H54 (cell line): ENCODE measurements around the gene TMEM272.
"Not testable (repeated sequence)": the region's sequence is repeated elsewhere in the genome, so short reads cannot be mapped to it uniquely, and the experiment has no call there.

Source experiments
- DNase-seq: peaks from one replicate; pipeline ENCODE4 v3.0.0; 2011; ENCODE audit warnings: low spot score, mixed read lengths; ENCODE audit not compliant: insufficient read length
- FAIRE-seq: peaks from 3 replicates; lab custom pipeline; 2011; peaks lifted over from hg19 to GRCh38; lab: Jason Lieb, UNC
- POLR2A ChIP-seq: IDR thresholded peaks from 2 replicates; pipeline ENCODE4 v1.6.1; 2011; ENCODE audit warnings: low read depth, mild to moderate bottlenecking, low read length

The TMEM272 gene

GRCh38 chr13:51825681-51826254, 19.2 kb downstream of the TMEM272 start:
- no peak for DNase-seq
- FAIRE-seq: no peak
- TF ChIP-seq POLR2A: no peak

- no peak for DNase-seq
- FAIRE-seq: no peak
- TF ChIP-seq POLR2A: no peak
Measured at GRCh38 chr13:51825165-51825592, 19.8 kb downstream of the TMEM272 start.

GRCh38 chr13:51824712-51825111, 20.3 kb downstream of the TMEM272 start:
- not testable (repeated sequence) for DNase-seq, FAIRE-seq

DNA sequence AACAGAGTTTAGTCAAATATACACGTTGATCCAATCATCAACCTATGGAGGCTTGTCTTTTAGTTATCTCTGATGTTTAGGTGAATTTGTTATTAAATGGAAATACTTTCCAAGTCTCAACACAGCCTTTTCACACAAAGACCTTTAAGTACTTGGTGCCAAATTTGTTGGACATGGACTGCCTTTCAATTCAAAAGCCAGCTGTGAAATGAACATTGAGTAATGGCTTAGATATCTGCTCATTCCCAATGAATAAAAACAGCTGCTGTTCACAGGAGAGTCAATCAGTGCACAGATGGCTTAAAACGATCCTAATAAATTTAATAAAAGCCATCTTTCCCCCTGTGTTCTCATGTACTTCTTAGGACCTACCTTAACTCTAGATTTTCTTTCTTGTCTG, 21.1 kb downstream of the TMEM272 start:
- DNase-seq: no peak
- no peak for TF ChIP-seq POLR2A
- FAIRE-seq: no peak

GRCh38 chr13:51823359-51823758, 21.6 kb downstream of the TMEM272 start:
- DNase-seq (no peak), FAIRE-seq (no peak)
- TF ChIP-seq POLR2A: no peak

DNA sequence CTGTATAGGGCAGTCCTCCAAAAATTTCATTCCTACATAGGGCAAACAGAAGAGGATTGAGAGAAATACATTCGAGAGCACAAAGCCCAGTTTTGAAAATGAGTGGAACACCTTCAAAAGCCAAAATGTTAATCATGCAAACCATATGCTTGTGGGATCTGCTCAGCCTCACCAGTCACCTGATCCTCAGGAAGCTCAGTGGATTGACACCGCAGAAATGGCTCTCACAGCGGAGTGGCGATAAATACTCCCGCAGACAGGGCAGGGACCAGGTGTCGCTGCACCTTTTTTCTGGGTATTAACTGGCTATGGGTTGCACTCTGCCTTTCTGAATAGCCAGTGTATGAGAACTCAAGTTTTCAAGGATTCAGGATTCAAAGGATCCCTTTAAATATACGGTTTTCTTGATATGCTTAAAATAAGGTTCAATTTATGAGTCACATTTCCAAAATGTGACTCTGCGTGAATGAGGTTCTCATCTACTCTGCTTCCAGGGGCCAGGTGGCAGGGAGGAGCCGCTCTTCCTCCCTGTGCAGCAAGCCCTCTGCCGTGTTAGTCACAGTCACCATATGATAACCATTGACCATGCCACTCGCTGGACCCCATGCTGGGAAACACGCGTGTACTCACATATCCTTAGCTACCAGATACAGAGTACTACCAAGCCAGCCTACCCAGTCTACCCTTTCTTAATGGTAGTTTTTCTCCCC, 22.7 kb downstream of the TMEM272 start:
- TF ChIP-seq POLR2A: no peak
- DNase-seq: no peak
- FAIRE-seq: no peak

- DNase-seq: no peak
- no peak for TF ChIP-seq POLR2A
- no peak for FAIRE-seq
Measured at GRCh38 chr13:51821606-51822005, 23.4 kb downstream of the TMEM272 start.

DNA sequence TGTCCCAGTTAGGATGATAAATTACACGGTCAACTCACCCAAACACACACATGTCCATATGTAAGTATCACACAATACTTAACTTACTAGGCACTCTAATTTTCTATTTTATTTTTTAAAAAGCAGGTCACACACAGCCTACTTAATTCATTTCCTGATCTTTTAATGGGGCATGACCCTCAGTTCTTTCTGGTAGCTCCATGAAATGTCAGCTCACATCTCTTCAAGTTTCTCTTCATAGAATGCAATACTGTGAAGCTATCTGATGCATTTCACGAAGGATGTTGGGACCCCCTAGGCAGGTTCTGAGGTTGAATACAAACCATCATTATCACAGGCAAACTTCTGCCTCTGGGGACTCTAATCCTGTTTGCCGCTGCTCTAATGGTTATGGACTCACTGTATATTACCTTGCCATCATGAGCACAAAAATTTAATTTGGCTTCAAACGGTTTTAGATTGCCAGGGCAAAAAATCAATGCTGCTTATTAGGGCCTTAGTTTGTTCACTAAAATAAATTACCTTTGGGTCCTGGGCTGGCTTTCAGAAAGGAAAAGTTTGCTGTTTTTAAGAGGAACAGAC, 24.9 kb downstream of the TMEM272 start:
- no peak for TF ChIP-seq POLR2A
- DNase-seq (no peak), FAIRE-seq (no peak)

GRCh38 chr13:51819544-51819943, 25.4 kb downstream of the TMEM272 start:
- FAIRE-seq (no peak), DNase-seq (no peak)
- TF ChIP-seq POLR2A: no peak

DNA sequence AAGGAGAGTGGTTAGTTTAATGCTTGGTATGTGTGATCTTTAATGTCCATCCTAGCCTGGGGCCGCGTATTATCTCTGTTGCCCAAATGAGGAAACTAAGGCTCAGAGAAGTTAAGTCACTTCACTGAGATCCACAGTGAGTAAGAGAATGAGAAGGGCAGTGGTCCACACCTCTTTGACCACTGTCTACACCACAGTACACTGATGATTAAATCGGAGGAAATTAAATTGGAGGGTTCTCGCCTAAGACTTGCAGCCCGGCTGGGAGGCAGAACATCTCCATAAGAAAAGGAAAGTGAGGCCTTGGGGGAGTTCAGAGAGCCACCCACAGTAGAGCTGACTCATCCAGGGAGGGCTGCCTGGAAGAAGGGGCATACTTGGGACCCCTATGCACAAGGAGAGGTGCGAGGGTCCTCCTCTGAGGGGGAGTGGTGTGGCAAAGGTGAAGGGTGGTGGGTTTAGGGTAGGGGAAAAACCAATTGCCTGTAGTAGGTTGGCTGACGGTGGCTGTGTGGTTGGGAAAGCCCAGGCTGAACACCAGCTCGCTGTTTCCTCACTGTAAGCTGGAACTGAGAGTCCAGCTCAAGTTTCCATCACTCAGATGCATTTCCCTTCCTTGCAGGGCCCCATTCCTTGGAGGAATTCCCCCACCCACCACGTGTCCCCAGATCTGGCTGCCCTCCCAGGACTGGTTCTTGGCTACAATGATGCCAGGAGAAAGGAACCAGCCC, 26.0 kb downstream of the TMEM272 start:
- FAIRE-seq (no peak), DNase-seq (no peak)
- no peak for TF ChIP-seq POLR2A

DNA sequence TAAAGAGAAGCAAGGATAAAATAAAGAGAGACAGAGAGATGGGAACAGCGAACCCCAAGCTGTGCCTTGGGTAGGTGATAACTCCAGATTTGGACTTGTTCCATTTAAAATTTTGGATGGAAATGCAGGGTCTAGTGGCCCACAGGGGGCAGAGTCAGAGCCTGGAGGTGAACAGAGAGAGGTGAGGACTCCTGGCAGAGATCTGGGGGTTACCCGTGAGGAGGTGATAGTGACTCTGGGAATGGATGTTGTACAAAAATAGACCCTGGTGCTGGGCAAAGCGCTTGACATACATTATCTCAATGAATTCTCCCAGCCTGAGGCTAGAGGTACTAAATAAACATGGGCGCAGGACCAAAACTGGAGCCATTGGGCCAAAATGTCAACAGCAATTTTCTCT, 26.7 kb downstream of the TMEM272 start:
- no peak for TF ChIP-seq POLR2A
- DNase-seq: no peak
- no peak for FAIRE-seq

DNA sequence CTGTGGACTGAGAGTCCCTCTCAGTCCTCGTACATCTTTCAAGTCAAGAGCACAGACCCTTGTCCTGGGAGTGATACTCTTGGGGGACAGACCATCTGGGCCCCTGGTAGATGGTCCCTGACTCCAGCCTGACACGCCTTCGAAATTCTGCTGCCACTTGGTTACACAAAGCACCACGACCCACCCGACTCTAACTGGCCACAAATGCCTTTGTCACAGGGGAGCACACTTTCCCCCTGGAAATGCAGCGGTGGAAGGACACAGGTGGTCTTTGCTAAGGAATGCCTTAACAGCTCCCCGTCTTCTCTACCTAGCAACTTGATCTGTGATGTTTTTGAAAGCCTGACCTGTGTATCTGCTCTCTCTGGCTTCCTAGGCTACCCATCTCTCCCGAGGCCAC, 27.3 kb downstream of the TMEM272 start:
- FAIRE-seq: no peak
- no peak for TF ChIP-seq POLR2A
- DNase-seq: no peak

DNA sequence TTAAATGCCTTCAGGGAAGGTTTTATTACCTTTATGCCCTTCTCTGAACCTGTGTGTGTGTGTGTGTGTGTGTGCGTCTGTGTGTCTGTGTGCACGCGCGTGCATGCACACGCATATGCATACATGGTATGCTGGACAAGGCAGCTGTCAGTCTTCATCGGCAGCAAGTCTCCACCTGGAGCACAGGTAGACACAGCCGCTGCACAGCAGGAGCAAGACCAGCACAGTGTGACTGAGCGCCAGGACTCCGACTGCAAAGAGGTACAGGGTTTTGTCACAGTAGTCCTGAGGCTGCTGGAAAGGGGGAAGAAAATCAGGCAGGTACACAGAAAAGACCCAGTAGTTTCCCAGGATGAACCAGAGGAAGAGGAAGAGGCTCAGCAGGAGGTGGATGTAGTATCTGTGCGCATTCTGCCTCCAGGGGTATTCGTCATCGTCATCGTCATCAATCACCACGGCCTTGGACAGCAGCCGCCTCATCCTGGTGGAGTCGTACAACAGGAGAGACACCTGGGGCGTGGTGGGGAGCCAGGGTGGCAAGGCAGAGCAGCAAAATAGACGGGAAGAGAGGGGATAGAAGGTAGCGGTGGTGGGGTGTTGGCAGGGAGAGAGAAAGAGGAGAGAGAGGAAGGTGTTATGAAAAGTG, 28.2 kb downstream of the TMEM272 start:
- DNase-seq (no peak), FAIRE-seq (no peak)
- TF ChIP-seq POLR2A: no peak

DNA sequence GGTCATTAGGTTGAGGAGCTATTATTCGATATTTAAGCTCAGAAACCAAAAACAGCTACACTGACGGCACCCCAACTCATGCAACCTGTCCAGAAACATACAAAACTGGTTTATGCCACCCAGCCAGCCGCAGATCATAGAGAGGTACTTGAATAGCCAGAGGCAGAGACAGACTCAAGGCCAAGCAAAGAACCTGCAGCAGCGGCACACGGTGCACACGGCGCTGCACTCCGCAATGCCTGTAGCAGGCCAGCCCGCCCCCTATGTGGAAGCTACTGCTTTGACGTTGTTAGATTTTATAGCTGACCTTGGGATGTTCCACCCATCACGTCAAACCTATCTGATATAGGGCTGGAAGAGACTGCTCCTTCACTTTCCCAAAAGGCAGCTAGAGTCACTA, 29.1 kb downstream of the TMEM272 start:
- TF ChIP-seq POLR2A: no peak
- no peak for DNase-seq

More for the DNA sequence above, 29.1 kb downstream of the TMEM272 start:
- no peak for FAIRE-seq
